Retinal pigment epithelial cell (primary cell): Measurements from ENCODE around the gene ALG1.

Source experiments
- DNase-seq: peaks from one replicate; pipeline ENCODE4 v3.0.0-alpha.2; 2010; ENCODE audit warnings: low read depth
- H3K4me3 ChIP-seq: 2 replicates; pipeline ENCODE4 v1.5.1; 2011; ENCODE audit warnings: mild to moderate bottlenecking, low read length, control low read depth, moderate library complexity
- CTCF ChIP-seq: conservative IDR thresholded peaks from 2 replicates; pipeline ENCODE4 v1.5.1; 2011; ENCODE audit warnings: low read depth, low read length, control low read depth, inconsistent platforms

The ALG1 gene

DNA sequence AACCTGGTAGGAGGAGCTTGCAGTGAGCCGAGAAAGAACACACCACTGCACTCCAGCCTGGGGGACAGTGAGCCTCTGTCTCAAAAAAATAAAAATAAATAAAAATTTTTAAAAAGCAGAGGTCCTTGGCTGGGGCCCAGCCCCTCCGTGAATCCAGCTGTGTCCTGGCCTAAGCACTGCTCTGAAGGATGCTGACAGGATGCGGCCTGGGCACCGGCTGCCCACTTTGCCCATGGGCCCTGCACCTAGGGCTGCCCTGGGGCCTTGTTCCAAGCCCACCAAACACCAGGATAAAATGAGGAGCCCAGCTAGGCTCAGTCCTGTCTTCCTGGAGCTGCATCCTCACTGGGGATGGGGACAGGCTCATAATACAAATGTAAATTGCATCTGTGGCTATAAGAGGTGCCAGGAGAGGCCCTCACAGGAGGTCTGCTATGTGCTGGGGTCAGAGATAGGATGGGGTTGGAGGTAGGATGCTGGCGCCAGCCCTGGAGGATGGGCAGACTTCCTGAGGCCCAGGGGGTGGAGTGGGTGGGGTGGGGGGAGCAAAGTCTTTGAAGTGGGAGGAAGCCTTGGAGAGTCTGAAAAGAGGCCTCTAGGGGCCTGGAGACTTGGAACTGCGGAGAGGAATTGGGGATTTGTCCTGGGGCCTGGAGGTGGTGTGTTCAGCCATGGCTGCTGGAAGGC, 12.1 kb upstream of the ALG1 start:
- DNase-seq: no peak
- TF ChIP-seq CTCF: no peak

DNA sequence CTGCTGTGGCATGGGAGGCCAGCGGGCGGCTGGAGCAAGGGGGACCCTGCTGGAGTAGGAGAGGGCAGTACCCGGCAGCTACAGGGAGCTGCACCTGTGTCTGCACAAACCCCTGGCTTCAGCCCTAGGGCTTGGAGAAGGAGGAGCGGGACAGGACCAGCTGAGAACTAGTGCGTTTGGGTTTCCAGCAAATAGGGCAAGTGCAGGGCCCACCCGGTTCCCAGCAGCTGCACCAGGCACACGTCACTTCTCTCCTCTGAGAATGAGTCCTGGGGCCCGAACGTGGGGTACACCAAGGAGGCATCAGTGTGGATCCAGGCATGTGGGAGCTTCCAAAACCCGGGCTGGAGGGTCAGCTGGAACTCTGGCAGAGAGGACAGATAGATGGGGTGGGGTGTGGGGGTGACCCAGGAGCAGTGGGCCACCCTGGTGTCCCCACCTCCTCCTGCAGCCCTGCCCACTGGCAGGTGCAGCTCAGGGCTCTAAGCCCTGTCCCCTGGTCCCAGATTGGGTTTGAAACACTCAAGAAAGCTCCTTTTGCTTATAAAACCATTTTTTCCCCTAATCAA, 11.5 kb upstream of the ALG1 start:
- no peak for DNase-seq
- TF ChIP-seq CTCF: no peak
- no peak overlapping the region for H3K4me3 ChIP-seq

More for the DNA sequence above, 12.1 kb upstream of the ALG1 start:
- H3K4me3 ChIP-seq: no peak overlapping the region

GRCh38 chr16:5062051-5062450, 9.6 kb upstream of the ALG1 start:
- no peak for TF ChIP-seq CTCF
- H3K4me3 ChIP-seq: no peak overlapping the region
- DNase-seq: no peak

DNA sequence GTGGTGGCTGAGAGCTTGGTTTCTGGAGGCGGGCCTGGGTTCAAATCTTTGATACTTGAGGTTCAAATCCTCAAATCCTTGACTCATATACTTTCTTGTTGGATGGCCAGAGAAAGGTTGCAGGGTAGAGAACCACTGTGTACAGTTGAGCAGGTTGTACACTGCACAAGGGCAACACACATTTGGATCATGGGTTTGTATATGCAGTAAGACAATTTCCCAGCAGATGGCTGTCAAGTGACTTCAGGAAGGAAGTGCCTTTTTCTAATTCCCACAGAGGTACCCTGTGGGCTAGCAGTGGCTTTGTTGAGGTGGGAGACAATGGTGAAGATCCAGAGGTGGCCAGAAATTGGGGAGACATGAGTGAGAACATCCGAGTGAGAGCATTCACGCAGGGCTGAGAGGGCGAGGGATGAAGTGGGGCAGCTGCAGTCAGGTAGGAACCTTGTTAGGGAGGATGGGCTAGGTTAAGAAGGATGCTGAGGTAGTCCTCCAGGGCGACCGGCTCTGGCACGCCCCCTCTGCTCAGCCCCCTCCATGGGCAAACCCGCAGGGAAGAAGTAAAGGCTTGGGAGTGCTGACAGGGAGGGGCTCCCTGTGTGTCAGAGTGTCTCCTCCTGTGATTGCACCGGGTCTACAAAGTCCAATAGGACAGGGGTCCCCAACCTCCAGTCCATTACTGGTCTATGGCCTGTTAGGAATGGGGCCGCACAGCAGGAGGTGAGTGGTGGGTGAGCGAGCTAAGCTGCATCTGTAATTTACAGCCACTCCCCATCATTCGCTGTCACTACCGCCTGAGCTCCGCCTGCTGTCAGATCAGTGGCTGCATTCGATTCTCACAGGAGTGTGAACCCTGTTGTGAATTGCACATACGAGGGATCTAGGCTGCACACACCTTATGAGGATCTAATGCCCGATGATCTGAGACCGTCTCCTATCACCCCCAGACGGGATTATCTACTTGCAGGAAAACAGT, 8.6 kb upstream of the ALG1 start:
- H3K4me3 ChIP-seq: no peak overlapping the region
- no peak for TF ChIP-seq CTCF
- DNase-seq: no peak

- H3K4me3 ChIP-seq: no peak overlapping the region
- no peak for TF ChIP-seq CTCF
- DNase-seq: no peak
Observed at GRCh38 chr16:5064915-5065314, 6.7 kb upstream of the ALG1 start.

- no peak for DNase-seq
- H3K4me3 ChIP-seq: no peak overlapping the region
- TF ChIP-seq CTCF: no peak
Observed at GRCh38 chr16:5065326-5065725, 6.3 kb upstream of the ALG1 start.

DNA sequence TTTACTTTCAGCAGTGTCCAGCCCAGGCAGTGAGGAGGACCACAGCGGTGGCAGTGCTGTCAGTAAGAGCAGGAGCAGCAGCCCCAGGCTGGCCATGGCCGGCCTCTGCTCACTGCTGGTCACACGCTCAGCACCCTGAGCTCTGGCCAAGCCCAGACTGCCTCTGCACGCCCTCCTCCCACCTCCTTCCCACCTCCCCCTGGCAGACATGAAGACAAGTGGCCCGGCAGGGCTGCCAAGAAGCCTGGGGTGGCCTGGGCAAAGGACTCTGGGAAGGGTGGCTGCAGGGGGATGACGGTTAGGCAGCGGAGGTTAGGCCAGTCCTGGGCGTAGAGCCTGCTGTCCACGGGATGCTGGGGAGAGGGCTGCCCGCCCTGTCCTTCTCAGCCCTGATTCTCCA, 5.8 kb upstream of the ALG1 start, which contains the start of gene C16orf89:
Gene C16orf89 (minus strand): TSS at position 144 of the 400 bp plus-strand sequence. CDS start 48 bp downstream, at position 96.
- no peak for DNase-seq
- no peak for TF ChIP-seq CTCF
- no peak within 1 kb of the TSS for H3K4me3 ChIP-seq
